M059J (cell line): ENCODE measurements around the gene SCLT1. TPM values are rescaled to one million over a fixed set of nuclear protein-coding genes. Genes with fewer than 3 reads are reported as not detected.
"Not testable (repeated sequence)": the region's sequence is repeated elsewhere in the genome, so short reads cannot be mapped to it uniquely, and the experiment has no call there.

Source experiments
- DNase-seq: peaks from one replicate; pipeline ENCODE4 v3.0.0-alpha.2; 2012; ENCODE audit warnings: low read depth
- total RNA-seq: library from RNA; depleted of rRNA; stranded (reverse); fragments of >200 nt; shearing (Covaris generic); gene quantifications from 2 replicates; pipeline ENCODE4 v1.2.3, GENCODE V29; 2014

The SCLT1 gene
- total RNA-seq, 1 experiment from 2014 or later: 16.0 TPM

DNA sequence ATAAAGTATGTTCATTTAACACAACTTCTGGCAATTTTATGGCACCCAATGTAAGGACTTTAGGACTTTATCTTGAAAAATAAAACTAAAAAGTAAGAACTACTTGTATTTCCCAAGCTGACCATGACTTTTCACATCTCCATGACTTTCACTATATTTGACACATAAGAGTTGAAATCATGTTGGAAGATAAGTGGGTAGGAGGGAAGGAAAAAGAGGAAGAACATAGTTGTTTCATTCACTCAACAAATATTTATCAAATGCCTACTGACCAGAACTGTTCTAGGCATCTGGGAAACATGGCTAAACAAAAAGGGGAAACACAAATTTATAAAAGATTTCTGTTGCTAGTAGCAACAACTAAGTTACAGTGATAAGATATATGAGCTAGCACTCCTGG is 16.0 kb downstream of the SCLT1 start:
- DNase-seq: no peak

DNA sequence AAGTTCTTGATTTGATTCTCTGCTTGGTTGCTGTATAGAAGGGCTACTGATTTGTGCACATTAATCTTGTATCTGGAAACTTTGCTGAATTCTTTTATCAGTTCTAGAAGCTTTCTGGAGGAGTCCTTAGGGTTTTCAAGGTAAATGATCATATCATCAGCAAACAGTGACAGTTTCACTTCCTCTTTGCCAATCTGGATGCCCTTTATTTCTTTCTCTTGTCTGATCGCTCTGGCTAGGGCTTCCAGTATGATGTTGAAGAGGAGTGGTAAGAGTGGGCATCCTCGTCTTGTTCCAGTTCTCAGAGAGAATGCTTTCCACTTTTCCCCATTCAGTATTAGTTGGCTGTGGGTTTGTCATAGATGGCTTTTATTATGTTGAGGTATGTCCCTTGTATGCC is 23.8 kb downstream of the SCLT1 start:
- not testable (repeated sequence) for DNase-seq

DNA sequence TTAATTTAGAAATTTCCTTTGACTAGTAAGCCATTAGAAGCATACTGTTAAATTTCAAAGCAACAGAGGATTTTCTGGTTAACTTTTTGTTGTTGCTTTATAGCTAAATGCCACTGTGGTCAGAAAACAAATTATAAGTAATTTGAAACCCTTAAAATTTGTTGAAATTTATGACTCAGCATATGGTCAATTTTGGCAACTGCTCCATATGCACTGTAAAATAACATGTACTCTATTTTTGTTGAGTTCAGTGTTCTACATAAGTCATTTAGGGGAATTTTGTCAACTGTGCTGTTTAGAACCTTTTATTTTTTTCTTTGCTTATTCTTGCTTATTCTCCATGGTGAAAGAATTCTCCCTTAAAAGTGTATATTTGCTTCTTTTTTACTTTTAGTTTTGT is 28.6 kb downstream of the SCLT1 start:
- peak; percentile 66 for DNase-seq

DNA sequence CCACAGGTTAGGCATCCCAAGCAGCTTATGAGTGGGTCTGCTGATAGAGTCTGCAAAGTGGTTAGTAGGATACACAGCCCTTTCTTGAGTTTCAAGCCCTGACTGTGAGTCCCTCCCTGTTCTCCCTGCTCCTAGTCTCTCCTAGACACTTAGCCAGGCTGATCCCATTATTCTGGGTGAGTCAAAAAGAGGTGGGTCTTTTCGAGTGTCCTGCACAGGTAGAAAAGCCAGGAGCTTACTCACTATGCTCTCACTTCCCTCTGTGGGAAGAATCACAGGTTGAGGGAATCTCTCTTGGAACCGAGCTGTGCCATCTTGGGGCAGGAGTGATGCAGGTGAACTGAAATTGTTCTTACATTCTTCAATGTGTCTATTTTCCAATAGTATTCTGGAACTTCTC is 29.7 kb downstream of the SCLT1 start:
- DNase-seq: no peak

DNA sequence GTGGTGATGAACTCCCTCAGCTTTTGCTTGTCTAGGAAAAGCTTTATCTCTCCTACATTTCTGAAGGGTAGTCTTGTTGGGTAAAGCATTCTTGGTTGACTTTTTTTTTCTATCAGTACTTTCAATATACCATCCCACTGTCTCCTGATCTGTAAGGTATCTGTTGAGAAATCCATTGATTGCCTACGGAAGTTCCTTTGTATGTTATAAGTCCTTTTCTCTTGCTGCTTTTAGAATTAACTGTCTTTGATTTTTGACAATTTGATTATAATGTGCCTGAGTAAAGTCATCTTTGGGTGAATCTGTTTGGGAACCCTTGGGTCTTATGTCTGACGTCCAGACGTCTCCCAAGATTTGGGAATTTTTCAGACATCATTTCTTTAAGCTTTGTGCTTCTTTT is 30.8 kb downstream of the SCLT1 start:
- no peak for DNase-seq

DNA sequence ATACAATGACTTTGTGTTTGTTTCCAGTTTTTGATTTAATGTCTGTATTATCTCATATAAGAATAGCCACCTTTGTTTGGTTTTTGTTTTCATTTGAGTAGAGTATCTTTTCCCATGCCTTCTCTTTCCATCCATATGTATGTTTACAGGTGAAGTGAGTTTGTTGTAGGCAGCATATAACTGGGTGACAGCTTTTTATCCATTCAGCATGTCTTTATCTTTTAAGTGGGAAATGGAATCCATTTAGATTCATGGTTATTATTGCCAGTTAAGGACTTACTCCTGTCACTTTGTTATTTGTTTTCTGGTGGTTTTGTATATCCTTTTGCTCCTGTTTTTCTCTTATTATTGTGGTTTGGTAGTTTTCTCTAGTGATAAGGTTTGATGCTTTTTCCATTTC is 34.3 kb downstream of the SCLT1 start:
- no peak for DNase-seq

DNA sequence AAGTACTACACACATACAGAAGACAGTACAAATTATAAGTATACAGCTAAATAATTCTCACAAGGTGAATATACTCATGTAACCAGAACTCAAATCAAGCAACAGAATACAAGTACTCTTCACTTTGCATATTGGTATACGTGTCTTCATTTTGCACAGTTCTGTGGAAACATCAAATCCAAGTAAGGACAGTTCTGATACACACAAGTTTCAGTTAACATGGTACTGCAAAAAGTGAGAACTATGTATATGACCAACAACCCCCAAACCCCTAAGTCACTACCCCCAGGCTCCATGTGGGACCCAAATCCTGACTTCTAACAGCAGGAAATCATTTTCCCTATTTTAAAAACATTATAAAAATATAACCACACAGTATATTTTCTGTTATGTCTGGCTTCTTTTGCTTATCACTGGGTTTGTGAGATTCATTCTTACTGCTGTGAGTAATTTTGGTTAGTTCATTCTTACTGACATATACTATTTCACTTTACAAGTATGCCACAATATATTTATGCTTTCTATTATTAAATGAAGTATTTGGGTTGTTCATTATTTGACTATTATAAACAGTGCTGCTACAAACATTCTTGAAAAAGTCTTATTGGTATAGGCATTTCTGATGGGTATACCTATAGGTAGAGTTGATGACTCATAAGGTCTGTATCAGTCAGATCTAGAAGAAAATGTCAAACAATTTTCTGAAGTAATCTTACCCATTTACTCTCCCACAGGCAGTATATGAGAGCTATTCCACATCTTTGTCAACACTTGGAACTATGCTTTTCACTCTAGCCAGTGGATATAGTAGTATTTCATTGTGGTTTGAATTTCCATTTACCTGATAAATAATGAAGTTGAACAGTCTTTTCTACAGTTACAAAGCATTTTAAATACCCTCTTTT is 47.0 kb downstream of the SCLT1 start:
- no peak for DNase-seq

DNA sequence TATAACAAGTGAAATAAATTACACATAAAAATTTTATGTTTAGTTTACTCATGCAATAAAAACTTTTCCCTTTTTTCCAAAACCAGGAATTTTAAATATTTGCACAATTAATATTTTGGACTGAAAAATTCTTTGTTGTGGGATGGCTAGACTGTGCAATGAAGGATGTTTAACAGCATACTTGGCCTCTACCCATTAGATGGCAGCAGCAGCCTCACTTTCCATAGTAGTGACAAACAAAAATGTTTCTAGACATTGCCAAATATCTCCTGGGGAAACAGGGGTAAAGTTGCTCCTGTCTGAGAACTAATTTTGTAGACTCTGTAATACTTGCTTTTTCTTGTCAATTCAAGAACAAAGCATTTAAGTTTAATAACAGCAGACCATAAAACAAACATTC is 49.8 kb downstream of the SCLT1 start:
- peak; percentile 16 for DNase-seq

DNA sequence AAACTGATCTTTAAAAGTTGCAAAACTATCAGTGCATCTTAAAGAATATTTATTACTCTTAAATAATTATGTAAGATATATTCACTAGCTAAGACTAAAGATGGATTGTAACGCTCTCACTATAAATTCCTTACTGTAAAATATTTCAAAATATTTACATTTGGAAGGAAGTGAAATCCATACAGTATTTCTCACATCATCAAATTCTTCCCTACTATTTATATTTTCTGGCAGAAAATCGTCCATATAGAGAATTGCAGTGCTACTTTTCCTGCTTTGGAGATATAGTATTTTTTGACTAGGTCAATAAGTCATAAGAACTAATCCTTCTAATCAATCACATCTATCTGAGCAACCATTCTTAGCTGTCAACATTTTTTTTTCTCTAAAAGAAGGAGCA is 52.9 kb downstream of the SCLT1 start:
- DNase-seq: no peak

DNA sequence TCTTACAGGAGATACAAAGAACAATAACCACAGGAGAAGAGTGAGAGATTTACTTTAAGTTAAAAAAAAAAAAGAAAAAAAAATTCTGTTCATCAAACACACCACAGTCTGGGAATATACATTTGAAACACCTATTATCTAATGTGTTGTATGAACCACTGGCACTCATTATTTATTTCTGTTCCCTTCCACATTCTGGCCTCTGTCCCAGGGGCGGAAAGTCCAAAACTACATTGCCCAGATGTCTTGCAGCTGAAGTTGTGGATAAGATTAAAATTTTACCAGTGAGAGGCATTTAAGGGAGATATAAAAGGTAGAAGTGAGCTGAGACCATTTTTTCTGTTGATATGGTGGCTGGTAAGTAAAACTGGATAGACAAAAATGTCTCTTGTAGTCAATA is 56.2 kb downstream of the SCLT1 start:
- no peak for DNase-seq

DNA sequence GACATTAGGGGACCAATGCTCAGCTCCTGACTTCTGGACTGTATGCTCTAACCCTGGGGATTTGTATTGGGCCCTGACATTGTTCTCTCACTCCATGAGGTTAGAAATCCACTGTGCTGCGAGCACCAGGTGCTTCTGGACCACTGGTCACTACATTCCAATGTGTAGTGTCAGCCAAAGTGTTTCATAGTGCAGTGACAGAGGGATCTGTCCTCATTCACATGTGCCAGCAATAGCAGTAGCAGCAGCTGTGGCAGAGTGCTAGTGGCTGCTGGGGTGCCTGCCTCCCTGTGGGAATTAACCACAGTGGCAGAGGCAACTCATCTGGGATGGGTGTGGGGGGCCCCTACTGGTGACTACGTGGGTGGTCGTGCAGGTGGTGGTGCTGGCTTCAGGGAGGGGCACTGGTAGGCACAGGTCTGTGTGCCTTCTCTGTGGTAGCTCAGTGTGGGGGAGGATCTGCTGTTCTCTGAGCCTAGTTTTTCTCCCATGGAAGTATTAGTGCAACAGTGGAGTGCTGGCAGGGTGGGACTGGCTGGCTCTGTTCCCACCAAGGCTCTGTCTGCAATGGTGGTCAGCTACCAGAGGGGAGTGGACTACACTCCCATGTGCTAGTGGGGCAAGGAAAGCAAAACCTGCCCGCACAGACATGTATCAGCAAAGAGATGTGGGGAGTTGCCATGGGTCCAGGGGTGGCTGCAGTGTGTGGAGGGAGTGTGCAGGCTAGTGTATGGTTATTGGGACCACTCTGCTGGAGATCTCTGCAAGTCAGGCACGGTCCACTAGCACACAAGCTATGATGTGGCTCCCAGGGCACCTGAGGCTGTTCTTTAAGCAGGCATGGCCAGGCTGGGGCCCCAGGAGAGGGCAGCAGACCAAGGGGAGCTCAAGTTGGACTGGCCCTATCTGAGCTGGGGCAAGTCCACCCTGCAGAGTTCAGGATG is 78.5 kb downstream of the SCLT1 start:
- peak; percentile 3 for DNase-seq

DNA sequence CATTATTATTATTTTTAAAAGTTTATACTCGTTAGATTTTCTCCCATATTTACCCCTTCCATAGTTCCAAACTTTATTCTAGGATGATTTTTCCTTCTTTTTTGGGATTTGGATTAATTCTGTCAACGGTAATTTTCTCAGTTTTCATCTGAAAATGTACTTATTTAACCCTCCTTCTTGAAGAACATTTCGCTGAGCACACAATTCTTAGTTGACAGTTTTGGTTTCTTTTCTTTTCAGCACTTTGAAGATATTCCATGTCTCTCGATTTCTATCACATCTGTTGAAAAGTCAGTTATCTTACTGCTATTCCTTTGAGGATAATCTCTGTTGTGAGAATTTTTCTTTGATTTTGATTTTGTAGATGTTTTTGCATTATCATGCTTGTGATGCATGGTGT is 85.2 kb downstream of the SCLT1 start:
- no peak for DNase-seq

DNA sequence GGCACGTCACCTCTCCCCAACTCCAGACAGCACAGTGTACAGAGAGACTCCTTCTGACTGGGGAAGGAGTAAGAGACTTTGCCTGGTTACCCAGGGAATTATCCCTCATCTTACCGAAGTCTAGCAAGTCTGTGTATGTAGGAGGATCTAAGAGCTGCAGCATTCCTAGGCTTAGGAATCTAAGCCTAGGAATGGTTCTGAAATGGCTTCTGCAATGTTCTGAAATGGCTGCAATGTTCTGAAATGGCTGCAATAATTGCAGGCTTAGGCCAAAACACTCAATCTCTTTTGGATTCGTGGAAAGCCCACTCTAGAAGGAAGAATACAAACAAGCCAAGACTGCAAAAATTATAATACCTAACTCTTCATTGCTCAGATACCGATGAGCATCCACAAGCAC is 106.4 kb downstream of the SCLT1 start:
- DNase-seq: no peak

DNA sequence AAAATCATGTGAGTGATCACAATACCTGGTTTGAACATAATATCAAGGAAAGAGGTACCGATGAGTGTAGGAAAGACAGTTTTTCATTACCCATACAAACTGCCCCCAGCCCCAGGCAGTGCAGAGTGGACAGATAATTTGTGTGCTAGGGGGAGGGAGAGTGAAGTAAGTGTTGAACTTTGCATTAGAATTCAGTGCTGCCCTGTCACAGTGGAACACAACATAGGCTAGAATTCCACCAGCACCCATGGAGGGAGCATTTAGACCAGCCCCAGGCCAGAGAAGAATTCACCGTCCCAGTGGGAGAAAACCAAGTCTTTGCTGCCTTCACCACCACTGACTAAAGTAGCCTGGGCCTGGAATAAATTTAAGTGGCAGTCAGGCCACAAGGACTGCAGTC is 107.3 kb downstream of the SCLT1 start:
- no peak for DNase-seq

DNA sequence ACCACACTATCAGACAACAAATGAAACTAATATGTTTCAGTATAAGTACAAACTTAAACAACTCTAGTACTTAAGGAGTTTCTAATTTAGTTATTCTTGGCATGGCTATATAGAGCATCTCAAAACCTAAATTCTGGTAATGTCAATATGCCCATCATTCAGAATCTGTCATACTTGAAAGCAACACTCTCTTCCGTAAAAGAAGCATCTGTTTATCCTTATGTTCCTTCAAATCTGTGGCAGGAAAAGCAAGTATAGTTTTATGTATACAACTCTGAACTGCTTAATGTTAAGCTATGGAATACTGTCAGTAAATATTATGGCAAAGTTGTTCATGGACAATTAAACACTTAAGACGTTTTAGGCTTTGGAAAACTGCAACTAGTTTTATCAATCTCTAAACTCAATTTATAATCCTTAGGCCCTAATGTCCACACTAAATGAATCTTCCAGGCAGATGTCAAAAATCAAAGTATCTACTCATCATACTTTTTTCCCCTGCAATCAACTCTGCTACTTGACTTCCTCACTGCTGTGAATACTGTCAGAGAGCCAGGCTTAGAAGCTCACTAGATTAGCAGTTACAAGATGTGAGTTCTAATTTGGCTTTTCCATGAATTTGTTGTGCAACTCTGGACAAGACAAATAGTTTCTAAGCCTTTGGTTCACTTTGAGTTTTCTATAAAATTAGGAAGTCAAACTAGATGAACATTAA is 109.4 kb downstream of the SCLT1 start:
- DNase-seq: no peak

DNA sequence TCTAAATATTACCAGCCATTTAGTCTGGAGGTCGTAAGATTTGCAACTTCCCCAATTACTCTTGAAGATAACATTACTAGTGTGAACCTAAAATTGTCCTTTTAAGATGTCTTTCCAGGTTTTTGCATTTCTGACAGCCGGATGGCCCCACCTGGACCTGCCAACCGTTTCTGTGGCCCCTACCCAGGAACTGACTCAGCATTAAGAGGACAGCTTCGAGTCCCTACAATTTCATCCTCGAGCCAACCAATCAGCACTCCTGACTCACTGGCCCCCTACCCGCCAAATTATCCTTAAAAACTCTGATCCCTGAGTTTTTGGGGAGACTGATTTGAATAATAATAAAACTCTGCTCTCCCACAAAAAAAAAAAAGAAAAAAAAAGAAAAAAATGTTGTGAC is 112.0 kb downstream of the SCLT1 start:
- DNase-seq: no peak

DNA sequence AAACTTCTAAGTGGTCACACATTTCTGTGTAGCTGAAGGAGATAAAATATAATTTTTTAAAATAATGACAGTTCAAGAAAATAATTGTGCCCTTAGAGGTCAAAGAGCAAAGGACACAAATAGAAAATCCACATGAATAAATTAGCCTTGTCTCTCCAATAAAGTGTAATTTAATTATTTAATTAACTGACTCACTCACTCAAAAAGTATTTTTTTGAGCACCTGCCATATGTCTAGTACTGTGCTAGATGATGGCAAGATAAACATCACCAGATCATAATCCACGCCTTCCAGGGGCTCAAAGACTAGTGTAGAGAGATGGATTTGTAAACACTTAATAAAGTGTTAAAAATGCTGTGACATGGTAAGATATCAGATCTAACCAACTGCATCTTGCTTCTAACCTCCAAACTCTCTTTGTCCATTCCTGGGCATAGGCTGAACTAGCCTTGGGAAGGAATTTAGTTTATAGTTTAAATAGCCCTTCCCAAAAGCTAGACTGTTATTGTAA is 112.5 kb downstream of the SCLT1 start:
- peak; percentile 7 for DNase-seq

DNA sequence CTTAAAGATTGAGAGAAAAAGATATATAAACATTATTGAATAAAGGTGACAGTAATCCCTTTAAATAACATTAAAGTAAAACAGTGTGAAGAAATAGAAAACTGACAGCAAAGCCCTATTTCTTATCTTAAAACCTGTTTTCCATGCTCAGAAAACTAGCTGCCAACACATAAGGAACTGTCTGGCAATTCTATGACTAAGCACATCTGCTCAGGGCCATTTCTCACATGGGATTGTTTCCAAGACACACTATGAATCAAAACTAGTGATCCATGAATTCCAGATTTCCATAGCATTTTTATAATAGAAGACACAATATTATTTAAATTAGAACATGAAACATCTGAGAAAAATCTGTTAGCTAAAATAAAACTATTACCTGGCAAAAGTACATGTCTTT is 113.4 kb downstream of the SCLT1 start:
- peak; percentile 66 for DNase-seq

DNA sequence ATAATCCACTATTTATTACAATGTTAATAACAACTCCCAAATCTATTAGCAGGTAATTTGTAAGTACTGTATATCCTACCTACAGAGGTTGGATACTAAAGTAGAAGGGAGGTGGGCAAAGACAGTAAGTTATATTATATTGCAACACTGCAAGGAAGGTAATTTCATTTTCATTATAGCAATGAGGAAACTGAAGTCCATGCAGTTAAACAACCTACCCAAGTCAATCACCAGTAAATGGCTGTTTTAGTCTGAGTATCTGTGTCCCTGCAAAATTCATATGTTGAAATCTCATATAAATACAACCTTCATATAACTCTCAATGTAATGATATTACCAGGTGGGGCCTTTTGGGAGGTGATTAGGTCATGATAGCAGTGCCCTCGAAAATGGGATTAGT is 114.4 kb downstream of the SCLT1 start:
- DNase-seq: no peak

DNA sequence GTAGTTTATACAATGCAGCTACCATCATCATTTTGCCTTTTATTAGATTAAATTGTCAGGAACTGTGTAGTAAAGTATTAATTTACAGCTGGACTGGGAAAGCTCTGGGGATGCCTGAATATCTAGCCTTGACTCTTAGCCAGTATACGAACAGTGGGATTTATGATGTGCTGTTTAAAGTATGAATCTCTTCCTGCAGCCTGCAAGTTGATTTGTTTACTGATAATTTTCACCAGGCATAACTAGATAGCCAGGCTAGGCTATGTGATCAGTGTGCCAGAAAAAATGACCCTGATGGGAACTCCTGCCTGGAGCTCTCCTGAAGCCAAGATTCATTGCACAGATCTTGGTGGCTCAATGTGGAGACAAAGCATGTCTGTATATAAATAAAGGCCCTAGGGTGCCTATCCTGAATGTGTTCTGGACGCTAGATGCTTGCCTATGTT is 119.2 kb downstream of the SCLT1 start:
- peak; percentile 4 for DNase-seq

DNA sequence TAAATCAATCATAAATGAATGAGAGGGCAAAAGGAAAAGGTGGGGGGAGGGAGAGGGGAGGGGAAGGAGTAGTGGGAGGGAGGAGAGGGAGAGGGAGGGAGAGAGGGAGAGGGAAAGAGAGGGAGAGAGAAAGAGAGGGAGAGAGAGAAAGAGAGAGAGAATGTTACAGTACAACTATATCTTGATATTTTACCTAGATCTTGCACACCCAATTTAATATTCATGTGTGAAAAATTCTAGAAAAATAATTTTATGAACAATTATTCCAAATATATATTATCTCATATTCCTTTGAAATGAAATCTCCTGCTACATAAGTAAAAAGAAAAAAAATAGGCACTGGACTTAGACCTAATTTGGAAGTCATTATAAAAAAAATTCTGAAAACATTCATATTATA is 120.0 kb downstream of the SCLT1 start:
- no peak for DNase-seq

DNA sequence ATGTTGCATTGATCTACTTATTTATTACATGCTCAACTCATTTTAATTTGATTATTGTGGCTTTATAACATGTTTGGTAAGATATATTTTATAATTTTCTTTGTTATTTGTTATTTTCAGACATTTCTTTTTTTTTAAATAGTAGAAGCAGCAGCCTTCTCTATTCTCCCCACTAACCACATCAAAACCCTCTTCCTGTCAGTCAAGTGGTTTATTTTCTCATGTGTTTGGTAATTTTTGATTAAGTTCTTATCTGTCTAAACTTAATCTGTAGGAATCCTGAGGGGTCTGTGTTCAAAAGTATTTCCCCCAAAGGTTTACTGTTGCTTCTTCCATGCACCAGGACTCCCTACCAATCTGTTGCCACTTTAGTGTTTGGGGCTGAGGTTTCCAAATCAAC is 131.9 kb downstream of the SCLT1 start:
- DNase-seq: no peak
